ENCODE measurements around the gene CCER1.

GRCh38 chr12:90970911-90971310 lies 15.9 kb upstream of the CCER1 start:
- TF ChIP-seq CTCF (IDR thresholded peaks at IDR 0.05) (no peak), POLR2A (IDR thresholded peaks at IDR 0.05) (no peak)

Data from heart left ventricle (tissue), 13 donors.